Measurements from ENCODE around the gene PIGB. TPM values are rescaled to one million over a fixed set of nuclear protein-coding genes. Genes with fewer than 3 reads are reported as not detected.
A peak's percentile ranks its signal among the peaks of the same experiment; 100 is the strongest.
"Not testable (repeated sequence)": the region's sequence is repeated elsewhere in the genome, so short reads cannot be mapped to it uniquely, and the experiment has no call there.

The PIGB gene
- 6.5 and 7.6 TPM in 2 replicates for total RNA-seq

DNA sequence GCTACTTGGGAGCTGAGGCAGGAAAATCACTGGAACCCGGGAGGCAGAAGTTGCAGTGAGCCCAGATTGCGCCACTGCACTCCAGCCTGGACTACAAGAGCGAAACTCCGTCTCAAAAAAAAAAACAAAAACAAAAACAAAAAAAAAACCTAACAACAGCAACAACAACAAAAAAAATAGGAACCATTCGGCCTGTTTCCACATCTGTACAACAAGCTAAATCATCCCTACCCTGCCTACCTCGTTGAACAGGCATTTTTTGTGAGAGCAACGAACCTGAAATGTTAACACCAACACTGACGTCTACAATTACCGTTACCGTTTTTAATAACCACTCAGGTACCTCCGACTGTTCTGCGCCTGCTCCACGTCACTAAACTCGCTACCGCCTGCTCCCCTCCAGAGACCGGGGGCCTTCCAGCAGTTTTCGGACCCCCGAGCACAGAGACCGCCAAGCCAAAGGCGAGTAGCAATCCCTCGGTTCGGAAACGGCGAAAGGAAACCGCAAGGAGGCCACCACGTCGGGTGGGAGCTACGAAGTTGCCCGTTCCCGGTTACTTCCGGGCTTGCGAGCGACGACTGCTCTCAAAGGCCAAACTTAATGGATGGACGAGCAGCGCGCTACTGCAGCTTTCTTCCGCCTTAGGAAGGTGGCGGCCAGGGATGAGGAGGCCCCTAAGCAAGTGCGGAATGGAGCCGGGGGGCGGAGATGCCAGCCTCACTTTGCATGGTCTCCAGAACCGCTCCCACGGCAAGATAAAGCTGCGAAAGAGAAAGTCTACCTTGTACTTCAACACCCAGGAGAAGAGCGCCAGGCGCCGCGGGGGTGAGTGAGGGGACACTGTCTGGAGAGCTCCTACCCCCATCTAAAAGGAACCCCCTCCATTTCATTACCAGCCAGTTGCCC lies at the start of gene PIGB, which contains the start of gene PIGBOS1:
PIGB (plus strand) TSS at position 635 of the 907 bp plus-strand sequence; CDS start at position 664, 29 bp downstream.
PIGBOS1 (minus strand) TSS at position 536 of the 907 bp plus-strand sequence. CDS start 1,331 bp downstream, outside the sequence.
- DNase-seq (ENCODE audit: low read depth in 2 of 2): peak; percentile 88 to 92

DNA sequence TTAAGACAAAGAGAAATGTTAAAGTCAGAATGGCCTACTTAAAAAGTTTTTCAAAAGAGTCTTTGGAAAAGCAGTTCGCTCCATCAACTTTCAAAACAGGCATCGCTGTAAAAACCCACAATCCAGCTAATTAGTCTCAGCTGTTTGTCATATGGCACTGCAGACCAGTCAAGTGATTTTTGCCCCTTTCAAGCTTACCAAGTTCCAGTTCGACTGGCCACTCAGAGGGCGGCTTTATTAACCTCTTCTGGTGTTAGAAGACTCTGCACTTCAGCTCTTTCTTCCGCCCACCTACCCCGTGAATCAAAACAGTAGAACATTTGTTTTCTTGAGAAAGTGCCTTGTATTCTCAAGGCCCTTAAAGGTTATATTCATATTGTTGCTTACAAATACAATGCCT lies 48.7 kb upstream of the PIGB start:
- DNase-seq (ENCODE audit: low read depth in 2 of 2): no peak

DNA sequence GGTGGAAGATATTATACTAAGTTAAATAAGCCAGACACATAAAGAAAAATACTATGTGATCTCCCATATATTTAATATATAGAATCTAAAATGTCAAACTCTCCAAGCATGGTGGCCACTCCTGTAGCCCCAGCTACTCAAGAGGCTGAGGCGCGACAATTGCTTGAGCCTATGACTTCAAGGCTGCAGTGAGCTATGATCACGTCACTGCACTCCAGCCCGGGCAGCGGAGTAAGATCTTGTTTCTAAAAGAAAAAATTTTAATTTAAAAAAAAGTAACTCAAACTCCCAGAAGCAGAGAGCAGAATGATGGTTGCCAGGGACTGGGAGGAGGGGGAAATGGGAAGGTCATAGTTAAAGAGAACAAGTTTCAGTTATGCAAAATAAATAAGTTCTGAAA lies 42.7 kb upstream of the PIGB start:
- no peak for DNase-seq (ENCODE audit: low read depth in 2 of 2)

DNA sequence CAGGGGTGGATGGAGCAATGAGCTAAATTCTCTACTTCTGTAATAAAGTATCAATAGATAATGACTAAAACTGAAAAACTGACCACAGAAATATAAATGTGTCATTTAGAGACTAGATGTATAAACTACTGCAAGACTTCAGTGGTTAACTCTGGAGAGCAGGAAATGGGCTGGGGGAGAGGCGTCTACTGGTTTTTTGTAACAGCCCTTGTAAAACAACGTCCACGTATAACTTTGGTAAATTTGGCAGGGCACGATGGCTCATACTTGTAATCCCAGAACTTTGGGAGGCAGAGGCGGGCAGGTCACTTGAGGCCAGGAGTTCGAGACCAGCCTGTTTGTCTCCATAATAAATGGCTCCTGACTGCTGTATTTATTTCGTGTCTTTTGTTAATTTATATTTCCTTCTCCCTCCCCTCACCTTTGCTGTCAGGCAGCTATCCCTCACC lies 41.9 kb upstream of the PIGB start:
- peak in 1 of 2 donors; percentile 25 for DNase-seq (ENCODE audit: low read depth in 2 of 2)

DNA sequence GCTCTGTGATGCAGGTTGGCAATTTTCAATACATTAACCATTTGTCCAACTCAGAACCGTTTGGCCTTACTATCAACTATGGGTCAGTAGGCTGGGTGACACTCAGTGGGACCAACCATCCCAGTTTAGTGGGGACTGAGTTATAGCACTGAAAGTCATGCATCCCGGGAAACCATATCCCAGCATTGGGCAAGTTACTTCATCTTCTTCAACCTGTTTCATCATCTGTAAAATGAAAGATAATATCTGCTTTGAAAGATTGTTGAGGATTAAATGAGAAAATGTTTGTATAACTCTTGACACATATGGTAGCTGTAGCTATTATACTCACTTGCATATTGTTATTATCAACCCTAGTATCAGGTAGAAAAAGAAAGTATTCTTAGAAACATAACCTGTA lies 41.3 kb upstream of the PIGB start:
- DNase-seq (ENCODE audit: low read depth in 2 of 2): peak in 1 of 2 donors; percentile 20

DNA sequence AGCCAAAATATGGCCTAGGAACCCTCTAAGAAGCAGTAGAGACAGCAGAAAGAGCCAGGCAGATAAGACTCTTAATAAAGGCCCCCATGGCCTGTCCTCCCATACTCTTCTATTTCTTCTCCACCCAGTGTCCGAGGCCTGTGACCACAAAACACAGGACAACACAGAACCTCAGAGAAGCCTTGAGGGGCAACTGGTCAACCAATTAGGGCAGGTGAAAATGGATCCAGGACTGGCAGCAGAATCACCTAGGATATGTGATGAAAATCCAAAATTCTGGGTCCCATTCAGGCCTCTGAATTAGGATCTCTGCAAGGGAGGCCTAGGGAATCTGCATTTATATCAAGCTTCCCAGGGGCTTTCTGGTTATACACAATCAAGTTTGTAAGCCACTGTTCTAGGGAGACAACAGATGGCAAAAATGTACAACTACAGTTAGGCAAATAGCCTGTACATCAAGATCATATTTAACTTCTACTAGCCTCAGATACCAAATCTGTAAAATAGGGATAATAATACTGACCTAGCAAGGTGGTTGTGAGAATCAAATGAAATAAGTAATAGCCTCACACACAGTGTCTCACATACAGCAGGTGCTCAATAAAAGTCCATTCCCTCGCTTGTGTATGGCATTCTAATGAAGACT lies 39.8 kb upstream of the PIGB start:
- DNase-seq (ENCODE audit: low read depth in 2 of 2): no peak

DNA sequence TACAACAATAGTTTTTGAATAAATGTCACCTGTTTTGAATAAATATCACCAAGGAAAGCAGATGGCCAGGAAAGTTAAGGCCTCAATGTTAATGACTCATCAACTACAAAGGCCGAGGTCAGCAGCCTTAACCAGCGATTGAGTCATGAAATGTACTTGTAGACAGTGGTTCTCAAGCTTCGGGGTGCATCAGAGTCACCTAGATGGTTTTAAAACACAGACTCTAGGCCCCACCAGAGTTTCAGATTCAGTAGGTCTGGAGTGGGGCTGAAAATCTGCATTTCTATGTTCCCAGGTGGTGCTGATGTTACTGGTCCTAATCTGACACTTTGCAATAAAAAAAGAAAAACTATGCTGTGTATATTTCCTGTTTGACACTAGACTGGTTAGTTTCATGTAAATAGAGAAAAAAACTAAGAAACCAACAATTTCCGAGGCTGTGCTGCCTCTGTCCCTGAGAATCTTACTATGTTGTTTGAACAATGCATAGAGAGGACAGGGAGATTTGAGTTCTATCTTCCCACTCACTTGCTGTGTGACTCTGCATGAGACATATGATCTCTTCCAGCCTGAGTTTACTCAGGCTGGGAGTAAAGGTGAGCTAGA lies 39.2 kb upstream of the PIGB start:
- peak; percentile 47 to 96 for DNase-seq (ENCODE audit: low read depth in 2 of 2)

DNA sequence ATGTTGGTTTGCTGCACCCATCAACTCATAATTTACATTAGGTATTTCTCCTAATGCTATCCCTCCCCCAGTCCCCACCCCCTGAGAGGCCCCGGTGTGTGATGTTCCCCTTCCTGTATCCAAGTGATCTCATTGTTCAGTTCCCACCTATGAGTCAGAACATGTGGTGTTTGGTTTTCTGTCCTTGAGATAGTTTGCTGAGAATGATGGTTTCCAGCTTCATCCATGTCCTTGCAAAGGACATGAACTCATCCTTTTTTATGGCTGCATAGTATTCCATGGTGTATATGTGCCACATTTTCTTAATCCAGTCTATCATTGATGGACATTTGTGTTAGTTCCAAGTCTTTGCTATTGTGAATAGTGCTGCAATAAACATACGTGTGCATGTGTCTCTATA lies 38.4 kb upstream of the PIGB start:
- peak in 1 of 2 donors; percentile 63 for DNase-seq (ENCODE audit: low read depth in 2 of 2)

DNA sequence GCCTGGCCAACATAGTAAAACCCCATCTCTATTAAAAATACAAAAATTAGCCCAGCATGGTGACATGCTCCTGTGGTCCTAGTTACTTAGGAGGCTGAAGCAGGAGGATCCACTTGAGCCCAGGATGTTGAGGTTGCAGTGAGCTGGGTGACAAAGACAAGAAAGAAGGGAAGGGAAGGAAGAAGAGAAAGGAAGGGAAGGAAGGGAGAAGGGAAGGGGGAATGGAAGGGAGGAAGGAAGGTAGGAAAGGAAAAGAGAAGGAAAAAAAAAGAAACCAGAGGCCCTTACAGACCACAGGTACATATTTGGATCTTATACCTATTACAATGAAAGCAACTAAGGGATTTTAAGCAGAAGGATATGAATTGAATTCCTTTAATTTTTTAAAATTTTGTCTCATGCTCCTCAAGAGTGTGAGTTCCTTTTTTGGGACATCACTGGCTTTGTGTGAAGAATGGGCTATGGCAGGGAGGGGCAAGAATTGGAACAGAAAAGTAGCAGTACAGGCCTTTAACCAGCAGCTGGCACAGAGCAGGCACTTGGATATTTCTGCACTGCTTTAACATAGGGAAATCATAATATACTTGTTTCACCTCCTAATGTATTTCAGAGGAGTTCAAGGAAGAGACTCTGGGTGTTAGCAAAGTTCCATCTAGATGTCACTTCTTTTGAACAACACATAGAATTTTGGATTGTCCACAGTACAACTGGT lies 37.3 kb upstream of the PIGB start:
- peak in 1 of 2 donors; percentile 7 for DNase-seq (ENCODE audit: low read depth in 2 of 2)

DNA sequence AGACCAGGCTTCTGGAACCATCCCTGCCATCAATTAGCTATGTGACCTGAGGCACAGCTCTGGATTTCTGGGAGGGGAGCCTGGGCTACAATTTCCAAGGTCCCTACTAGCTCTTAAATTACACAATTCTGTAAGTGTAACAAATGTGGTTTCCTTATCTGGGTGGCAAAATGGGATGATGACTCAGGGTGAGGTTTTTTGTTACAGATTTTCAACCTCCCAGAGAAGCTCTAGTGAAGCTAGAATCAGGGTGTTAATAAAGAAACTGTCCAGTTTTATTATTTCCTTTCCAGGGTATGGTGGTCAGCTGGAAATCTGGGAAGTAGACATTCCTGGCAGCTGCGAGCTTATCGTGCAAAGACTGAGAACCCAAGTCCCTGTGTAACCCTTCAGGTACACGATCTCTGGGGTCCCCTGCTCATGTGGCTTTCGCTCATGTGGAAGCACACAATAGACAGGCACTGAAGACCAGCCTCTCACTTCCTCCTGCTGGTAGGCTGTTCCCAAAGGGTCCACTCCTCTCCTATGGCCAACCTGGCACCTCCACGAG lies 36.7 kb upstream of the PIGB start:
- DNase-seq (ENCODE audit: low read depth in 2 of 2): peak in 1 of 2 donors; percentile 75

DNA sequence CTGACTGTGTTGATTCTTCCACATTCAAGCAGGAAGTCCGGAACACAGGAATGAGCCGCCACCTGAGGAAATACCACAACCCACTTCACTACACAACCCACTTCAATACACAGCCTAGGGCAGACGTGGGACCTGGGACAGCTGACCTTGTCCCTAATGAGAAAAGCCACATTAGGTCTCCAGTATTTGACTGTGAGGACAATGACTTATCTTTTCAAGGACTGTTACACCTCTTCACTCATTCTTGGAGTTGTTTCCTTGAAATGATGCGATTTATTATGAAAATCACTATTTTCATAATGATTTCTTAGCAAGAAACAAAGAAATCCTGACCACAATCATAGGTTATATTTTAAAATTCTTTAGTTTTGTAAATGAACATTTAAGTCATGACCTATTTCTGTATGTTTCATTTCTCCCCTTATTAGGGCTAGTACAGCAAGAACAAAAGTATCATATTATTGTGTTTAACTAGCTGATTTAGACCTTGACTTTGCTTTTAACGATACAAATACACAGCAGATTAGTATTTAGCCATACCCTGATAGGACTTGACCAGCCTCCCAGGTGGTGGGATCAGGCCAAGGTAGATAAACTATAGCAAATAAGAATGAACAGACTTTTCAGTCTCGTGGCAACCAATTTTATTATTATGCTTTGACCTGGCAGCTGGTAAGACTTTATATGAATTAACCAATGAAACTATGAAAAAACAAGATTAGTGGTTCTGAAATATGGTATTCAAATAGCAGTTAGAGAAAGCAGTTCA lies 35.5 kb upstream of the PIGB start:
- DNase-seq (ENCODE audit: low read depth in 2 of 2): peak; percentile 16 to 37

DNA sequence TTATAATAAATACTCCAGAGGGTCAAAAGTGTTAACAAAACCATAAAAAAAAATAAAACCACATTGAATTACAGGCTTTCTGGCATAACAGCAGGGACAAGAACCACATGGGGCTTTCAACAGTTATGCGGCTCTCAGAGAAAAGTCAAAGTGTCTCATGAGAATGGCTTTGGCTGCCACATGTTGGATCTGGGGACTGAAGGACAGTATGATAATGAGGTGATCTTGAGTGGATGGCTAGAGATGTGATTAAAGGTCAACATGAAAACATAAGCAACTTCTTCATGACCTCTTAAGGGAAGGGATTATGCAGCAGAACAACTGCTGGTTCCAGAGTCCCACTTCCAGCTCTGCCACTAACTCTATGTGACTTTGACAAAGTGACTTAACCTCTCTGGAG lies 34.6 kb upstream of the PIGB start:
- no peak for DNase-seq (ENCODE audit: low read depth in 2 of 2)

DNA sequence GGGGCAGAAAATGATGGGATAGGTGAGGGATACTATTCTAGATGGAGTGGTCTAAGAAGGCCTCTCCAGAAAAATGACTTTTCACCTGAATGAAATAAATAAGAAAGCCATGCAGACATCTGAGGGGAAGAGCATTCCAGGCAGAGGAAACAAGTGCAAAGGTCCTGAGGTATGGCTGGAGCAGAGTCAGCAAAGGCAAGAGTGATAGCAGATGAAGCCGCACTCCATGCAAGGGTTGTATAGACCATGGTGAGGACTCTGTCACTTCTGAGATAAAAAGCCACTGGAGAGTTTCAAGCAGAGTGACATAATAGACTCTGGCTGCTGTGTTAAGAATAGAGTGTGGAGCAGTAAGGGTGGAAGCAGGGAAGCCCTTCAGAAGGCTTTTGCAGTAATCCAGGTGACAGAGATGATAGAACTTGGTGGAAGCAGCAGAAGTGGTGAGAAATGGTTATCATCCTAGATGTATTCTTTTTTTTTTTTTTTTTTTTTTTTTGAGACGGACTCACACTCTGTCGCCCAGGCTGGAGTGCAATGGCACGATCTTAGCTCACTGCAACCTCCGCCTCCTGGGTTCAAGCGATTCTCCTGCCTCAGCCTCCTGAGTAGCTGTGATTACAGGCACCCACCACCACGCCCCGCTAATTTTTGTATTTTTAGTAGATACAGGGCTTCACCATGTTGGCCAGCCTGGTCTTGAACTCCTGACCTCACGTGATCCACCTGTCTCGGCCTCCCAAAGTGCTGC lies 32.4 kb upstream of the PIGB start:
- DNase-seq (ENCODE audit: low read depth in 2 of 2): not testable (repeated sequence)

DNA sequence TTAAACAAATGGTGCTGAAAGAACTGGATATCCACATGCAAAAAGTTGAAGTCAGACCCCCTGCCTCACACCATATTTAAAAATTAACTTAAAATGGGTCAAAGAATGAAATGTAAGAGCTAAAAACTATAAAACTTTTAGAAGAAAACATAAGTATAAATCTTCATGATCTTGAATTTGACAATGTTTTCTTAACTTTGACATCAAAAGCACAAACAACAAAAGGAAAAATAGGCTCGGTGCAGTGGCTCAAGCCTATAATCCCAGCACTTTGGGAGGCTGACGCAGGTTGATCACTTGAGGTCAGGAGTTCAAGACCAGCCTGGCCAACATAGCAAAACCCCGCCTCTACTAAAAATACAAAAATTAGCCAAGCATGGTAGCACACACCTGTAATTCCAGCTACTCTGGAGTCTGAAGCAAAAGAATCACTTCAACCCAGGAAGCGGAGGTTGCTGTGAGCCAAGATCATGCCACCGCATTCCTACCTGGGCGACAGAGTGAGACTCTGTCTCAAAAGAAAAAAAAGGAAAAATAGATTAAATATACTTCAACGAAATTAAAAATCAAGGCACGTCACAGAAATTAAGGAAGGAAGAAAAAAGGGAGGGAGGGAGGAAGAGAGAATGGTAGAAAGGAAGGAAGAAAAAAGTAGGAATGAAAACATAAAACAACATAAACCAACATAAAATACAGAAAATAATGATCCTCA lies 30.9 kb upstream of the PIGB start:
- no peak for DNase-seq (ENCODE audit: low read depth in 2 of 2)

DNA sequence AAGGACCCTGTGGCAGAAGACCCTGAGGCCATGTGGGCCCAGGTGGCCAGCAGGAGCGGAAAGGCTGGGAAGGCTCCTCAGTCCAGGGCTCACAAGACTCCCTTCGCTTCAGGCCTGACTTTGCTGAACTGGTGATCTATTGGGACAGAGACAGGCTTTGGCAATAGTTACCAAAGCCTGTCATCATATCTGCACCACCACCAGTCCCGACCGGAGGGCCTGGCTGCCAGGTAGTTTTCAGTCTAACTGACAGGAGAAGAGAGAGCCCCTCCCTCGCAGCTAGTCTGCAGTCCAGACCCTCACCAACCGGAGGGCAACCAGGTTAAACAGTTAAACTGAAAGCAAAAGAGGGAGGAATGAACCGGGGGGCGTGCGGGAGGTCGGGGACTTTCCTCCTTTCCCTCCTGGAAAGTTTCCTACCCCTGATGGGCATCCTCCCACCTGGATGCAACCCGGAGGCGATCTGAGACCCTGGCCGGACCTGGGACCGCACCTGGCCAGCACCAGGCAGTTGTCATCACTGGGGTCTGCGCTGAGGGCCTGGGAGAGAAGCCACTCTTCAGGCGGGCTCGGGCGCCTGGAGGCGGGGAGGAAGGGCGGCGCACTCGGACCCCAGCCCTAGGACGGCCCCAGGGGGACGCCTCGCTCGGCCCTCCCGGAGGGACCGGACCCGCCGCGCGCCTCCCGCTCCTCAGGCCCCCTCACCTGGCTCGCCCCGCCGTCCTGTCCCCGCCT lies 29.8 kb upstream of the PIGB start:
- peak; percentile 42 to 48 for DNase-seq (ENCODE audit: low read depth in 2 of 2)

DNA sequence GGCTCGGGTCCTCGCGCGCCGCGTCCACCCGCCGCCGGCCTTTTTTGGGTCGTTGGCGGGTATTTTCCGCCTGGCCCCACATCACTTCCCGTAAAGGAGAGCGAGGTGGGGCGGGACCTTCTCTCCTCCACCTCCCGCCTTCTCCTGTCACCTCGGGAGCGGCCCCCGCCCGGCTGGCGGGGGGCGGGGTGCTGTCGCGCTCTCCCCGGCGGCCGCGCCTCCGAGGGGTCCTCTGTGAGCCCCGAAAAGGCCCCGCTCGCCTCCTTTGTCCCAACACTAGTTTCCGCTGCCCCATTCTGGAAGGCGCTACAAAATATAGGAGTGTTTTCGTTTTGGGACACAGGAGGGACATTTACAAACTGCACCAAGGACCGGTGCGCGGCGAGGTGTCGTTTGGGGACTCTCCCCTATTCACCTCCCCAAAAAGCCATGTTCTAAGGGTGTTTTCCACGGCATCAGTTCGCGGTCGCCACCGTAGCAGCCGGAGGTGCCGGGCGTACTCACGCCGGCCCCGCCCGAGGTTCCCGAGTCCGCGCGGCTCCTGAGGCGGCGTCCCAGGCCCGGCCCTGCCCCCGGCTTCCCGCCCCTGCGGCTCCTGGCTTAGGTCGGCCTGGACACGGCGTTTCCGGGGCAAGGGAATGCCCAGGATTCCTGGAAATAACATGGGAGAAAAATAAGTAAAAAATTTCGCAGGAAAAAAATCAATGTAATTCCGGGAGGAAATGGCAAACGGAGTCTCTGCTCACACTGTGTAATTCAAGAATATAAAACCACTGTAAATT lies 29.1 kb upstream of the PIGB start, which contains the start of gene RAB27A:
RAB27A (minus strand) TSS at position 68 of the 782 bp plus-strand sequence. CDS start 54,879 bp downstream, outside the sequence.
- peak; percentile 63 to 75 for DNase-seq (ENCODE audit: low read depth in 2 of 2)

DNA sequence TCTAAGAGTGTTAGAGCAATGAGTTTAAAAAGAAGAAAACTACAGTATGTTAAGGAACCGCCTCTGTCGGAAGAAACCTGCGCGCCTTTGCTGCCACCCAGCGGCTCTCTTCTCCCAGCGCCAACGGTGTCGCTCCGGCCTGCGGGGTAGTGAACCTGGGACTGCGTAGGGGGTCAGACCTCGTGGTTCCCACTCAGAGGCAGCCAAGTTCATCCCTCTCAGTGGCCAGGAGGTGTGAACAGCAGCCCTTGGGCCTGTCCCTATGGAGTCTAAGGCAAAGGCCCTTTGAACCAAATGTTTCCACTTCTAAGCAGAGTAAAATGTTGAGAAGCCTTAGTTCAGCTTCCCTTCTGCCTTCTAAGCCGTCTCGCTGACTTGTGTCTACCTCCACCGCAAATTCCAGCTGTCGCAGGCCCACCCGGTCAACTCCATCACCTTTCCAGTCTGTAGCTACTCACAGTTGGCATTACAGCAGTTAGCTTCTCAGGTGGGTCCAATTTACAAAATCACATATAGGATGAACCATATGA lies 28.4 kb upstream of the PIGB start:
- peak; percentile 83 to 88 for DNase-seq (ENCODE audit: low read depth in 2 of 2)

Data from lung microvascular endothelial cell (primary cell).